AG09309 (cell line): Measurements from ENCODE around the gene CDKN2B-AS1.

ENCODE experiments used
- DNase-seq: peaks from one replicate; pipeline ENCODE4 v3.0.0-alpha.2; 2010; ENCODE audit warnings: low read depth
- H3K4me3 ChIP-seq: 2 replicates; pipeline ENCODE4 v1.5.1; 2011; ENCODE audit warnings: mild to moderate bottlenecking, low read depth, low read length, moderate library complexity; ENCODE audit not compliant: control insufficient read depth
- TF ChIP-seq, protein P1 (sequence below): IDR thresholded peaks from 2 replicates; pipeline ENCODE4 v1.5.1; 2011; ENCODE audit warnings: mild to moderate bottlenecking, low read depth, low read length, inconsistent platforms; ENCODE audit not compliant: insufficient read depth, control insufficient read depth; ENCODE audit errors: missing control alignments

Gene CDKN2B-AS1

DNA sequence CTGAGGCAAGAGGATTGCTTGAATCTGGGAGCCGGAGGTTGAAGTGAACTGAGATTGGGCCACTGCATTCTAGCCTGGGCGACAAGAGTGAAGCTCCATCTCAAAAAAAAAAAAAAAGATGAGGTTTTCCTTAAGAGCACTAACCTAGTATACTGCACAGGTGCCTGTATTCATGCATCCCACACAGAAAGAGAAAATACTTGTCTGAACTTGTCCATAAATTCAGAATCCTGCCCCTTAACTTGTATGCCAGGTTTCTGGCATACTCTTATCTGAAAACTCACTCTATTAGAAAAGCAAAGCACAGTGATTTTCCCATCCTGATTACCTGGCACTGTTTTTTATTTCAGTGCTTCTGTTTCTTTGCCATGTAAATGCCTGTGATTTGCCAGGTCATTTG, 139.8 kb downstream of the CDKN2B-AS1 start:
- no peak for DNase-seq
- TF ChIP-seq, protein P1, sequence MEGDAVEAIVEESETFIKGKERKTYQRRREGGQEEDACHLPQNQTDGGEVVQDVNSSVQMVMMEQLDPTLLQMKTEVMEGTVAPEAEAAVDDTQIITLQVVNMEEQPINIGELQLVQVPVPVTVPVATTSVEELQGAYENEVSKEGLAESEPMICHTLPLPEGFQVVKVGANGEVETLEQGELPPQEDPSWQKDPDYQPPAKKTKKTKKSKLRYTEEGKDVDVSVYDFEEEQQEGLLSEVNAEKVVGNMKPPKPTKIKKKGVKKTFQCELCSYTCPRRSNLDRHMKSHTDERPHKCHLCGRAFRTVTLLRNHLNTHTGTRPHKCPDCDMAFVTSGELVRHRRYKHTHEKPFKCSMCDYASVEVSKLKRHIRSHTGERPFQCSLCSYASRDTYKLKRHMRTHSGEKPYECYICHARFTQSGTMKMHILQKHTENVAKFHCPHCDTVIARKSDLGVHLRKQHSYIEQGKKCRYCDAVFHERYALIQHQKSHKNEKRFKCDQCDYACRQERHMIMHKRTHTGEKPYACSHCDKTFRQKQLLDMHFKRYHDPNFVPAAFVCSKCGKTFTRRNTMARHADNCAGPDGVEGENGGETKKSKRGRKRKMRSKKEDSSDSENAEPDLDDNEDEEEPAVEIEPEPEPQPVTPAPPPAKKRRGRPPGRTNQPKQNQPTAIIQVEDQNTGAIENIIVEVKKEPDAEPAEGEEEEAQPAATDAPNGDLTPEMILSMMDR: no peak
- H3K4me3 ChIP-seq: no peak overlapping the region

GRCh38 chr9:22136461-22137096, 142.0 kb downstream of the CDKN2B-AS1 start:
- no peak for DNase-seq
- H3K4me3 ChIP-seq: no peak overlapping the region
- TF ChIP-seq, protein P1: no peak

GRCh38 chr9:22138956-22139660, 144.5 kb downstream of the CDKN2B-AS1 start:
- TF ChIP-seq, protein P1: no peak
- no peak overlapping the region for H3K4me3 ChIP-seq
- no peak for DNase-seq

DNA sequence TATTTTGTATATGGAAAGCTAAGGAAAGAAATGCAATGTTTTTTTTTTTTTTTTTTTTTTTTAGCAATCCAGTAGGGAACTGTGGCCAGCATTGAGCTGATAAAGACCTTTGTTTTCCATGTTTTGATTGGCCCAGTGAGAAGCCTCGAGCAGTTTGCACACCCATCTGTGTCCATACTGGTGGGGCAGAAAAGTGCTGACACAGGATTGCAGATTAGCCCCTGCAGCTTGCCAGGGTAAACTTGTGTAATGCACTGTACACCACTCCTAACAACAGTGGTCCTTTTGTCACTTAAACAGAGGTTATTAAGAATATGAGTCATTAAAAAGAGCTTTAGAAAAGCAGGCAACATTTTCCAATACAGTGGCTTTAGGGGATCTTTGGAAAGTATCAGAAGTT, 147.3 kb downstream of the CDKN2B-AS1 start:
- H3K4me3 ChIP-seq: no peak overlapping the region
- TF ChIP-seq, protein P1: no peak
- DNase-seq: no peak

DNA sequence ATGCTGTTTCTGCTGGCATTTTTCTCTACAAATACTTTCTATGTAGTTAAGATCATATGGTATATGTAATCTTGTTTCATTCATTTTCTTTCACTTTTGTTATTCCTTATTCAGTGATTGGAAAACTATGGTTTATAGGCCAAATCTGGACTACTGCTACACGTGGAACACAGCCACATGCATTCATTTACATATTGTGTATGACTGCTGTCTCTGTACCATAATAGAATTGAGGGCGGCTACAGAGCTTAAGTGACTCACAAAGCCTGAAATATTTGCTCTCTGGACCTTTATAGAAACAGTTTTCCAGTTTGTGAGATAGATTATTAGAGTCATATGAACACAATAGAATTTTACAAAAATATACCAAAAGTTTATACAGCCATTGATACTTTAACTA, 148.1 kb downstream of the CDKN2B-AS1 start:
- H3K4me3 ChIP-seq: no peak overlapping the region
- DNase-seq: no peak
- TF ChIP-seq, protein P1: no peak

DNA sequence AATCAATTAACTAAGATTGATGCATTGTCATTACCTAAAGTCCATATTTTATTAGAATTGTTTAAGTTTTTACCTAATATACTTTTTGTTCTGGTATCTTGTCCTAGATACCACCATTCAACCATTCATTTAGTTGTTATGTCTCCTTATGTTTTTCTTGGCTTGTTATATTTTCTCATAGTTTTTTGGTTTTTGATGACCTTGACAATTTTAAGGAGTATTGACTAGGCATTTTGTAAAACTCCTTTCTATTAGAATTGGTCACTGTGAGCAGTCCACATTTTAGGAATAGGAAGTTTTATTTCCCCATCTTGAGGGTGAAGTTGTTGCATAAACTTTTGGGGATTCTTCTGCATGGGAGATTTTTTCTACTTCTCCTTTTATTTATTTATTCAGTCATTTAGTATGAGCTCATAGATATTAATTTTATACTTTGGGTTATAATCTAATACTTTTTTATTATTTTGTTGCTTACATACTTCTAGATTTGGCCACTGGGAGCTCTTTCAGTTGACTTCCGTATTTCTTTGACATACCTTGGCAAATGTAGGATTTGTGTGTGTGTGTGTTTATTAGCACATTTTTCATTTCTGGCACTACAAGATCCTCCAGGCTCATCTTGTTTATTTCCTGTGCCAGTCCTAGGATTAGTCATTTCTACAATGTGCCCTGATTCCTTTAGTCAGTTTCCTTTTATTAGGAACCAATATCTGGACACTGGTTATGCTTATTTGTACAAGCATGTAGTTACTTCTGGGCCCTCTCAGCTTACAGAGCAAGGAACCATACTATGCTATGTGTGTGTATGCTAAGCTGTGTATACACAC, 149.4 kb downstream of the CDKN2B-AS1 start:
- DNase-seq: no peak
- TF ChIP-seq, protein P1: no peak
- H3K4me3 ChIP-seq: no peak overlapping the region
